H9 (cell line): ENCODE results near the gene PAFAH1B2. TPM values are rescaled to one million over a fixed set of nuclear protein-coding genes. Genes with fewer than 3 reads are reported as not detected.

ENCODE experiments used
- DNase-seq: peaks from one replicate; pipeline ENCODE4 v3.0.0-alpha.2; 2017
- H2AFZ ChIP-seq: one replicate; pipeline ENCODE4 v1.6.1; 2013; ENCODE audit warnings: mild to moderate bottlenecking, low read length, control low read depth, moderate library complexity
- H2AK5ac ChIP-seq: 2 replicates; pipeline ENCODE4 v1.6.1; 2013; ENCODE audit warnings: low read length, control low read depth, mixed read lengths; ENCODE audit not compliant: insufficient read length
- H2BK120ac ChIP-seq: one replicate; pipeline ENCODE4 v1.6.1; 2013; ENCODE audit warnings: low read depth, mild to moderate bottlenecking, low read length, control low read depth, inconsistent platforms; ENCODE audit not compliant: poor library complexity, severe bottlenecking
- H2BK12ac ChIP-seq: 2 replicates; pipeline ENCODE4 v1.6.1; 2013; ENCODE audit warnings: low read length, control low read depth, mixed read lengths, low read depth; ENCODE audit not compliant: insufficient read length
- H2BK15ac ChIP-seq: 2 replicates; pipeline ENCODE4 v1.6.1; 2013; ENCODE audit warnings: low read depth, low read length, control low read depth
- H2BK20ac ChIP-seq: one replicate; pipeline ENCODE4 v1.6.1; 2013; ENCODE audit warnings: low read depth, mild to moderate bottlenecking, low read length, control low read depth, inconsistent platforms; ENCODE audit not compliant: poor library complexity, severe bottlenecking
- H2BK5ac ChIP-seq: 2 replicates; pipeline ENCODE4 v1.6.1; 2013; ENCODE audit warnings: low read length, control low read depth, mixed read lengths; ENCODE audit not compliant: insufficient read length
- H3K14ac ChIP-seq: 2 replicates; pipeline ENCODE4 v1.6.1; 2013; ENCODE audit warnings: low read length, control low read depth; ENCODE audit not compliant: insufficient read depth
- H3K18ac ChIP-seq: 2 replicates; pipeline ENCODE4 v1.6.1; 2013; ENCODE audit warnings: low read depth, mild to moderate bottlenecking, mixed read lengths, low read length, control low read depth; ENCODE audit not compliant: insufficient read length
- H3K23ac ChIP-seq: 2 replicates; pipeline ENCODE4 v1.6.1; 2013; ENCODE audit warnings: low read length, control low read depth, mixed read lengths, low read depth; ENCODE audit not compliant: insufficient read length
- H3K23me2 ChIP-seq: 2 replicates; pipeline ENCODE4 v1.6.1; 2013; ENCODE audit warnings: low read depth, mild to moderate bottlenecking, mixed read lengths, low read length, control low read depth; ENCODE audit not compliant: insufficient read length, poor library complexity, severe bottlenecking
- H3K27ac ChIP-seq: 2 replicates; pipeline ENCODE4 v1.5.1; 2013; ENCODE audit warnings: low read length, control low read depth, mixed read lengths, low read depth; ENCODE audit not compliant: insufficient read length
- H3K27me3 ChIP-seq: 2 replicates; pipeline ENCODE4 v1.6.1; 2013; ENCODE audit warnings: low read length, control low read depth, inconsistent platforms; ENCODE audit not compliant: insufficient read depth
- H3K4ac ChIP-seq: 2 replicates; pipeline ENCODE4 v1.6.1; 2013; ENCODE audit warnings: low read depth, mild to moderate bottlenecking, control low read depth, inconsistent platforms, low read length, moderate library complexity
- H3K4me1 ChIP-seq: 2 replicates; pipeline ENCODE4 v1.6.1; 2013; ENCODE audit warnings: low read length, control low read depth, inconsistent platforms; ENCODE audit not compliant: insufficient read depth
- H3K4me2 ChIP-seq: 2 replicates; pipeline ENCODE4 v1.6.1; 2013; ENCODE audit warnings: low read length, control low read depth, mixed read lengths; ENCODE audit not compliant: insufficient read length, insufficient read depth
- H3K56ac ChIP-seq: 2 replicates; pipeline ENCODE4 v1.6.1; 2013; ENCODE audit warnings: low read depth, mild to moderate bottlenecking, mixed read lengths, low read length, control low read depth; ENCODE audit not compliant: insufficient read length
- H3K79me1 ChIP-seq: 2 replicates; pipeline ENCODE4 v1.6.1; 2013; ENCODE audit warnings: low read depth, mild to moderate bottlenecking, moderate library complexity, low read length, control low read depth, inconsistent platforms; ENCODE audit not compliant: insufficient read depth, poor library complexity, severe bottlenecking
- H3K79me2 ChIP-seq: 2 replicates; pipeline ENCODE4 v1.6.1; 2013; ENCODE audit warnings: low read length, control low read depth, inconsistent platforms; ENCODE audit not compliant: insufficient read depth
- H3K9ac ChIP-seq: 2 replicates; pipeline ENCODE4 v1.6.1; 2013; ENCODE audit warnings: low read length, control low read depth, mixed read lengths; ENCODE audit not compliant: insufficient read length; ENCODE audit errors: extremely low read depth
- H3K9me3 ChIP-seq: one replicate; pipeline ENCODE4 v1.6.1; 2013; ENCODE audit warnings: low read depth, low read length, inconsistent platforms; ENCODE audit not compliant: control insufficient read depth
- H3T11ph ChIP-seq: one replicate; pipeline ENCODE4 v1.6.1; 2013; ENCODE audit warnings: mild to moderate bottlenecking, low read length, control low read depth, inconsistent platforms
- H4K20me1 ChIP-seq: one replicate; pipeline ENCODE4 v1.6.1; 2013; ENCODE audit not compliant: control insufficient read depth, insufficient read length, insufficient read depth
- H4K5ac ChIP-seq: 2 replicates; pipeline ENCODE4 v1.6.1; 2013; ENCODE audit warnings: low read depth, mild to moderate bottlenecking, mixed read lengths, low read length, control low read depth; ENCODE audit not compliant: insufficient read length
- H4K8ac ChIP-seq: replicated peaks from 2 replicates; pipeline ENCODE4 v1.6.1; 2013; ENCODE audit warnings: low read length, control low read depth, mixed read lengths, low read depth; ENCODE audit not compliant: insufficient read length
- H4K91ac ChIP-seq: 2 replicates; pipeline ENCODE4 v1.6.1; 2013; ENCODE audit warnings: low read depth, mild to moderate bottlenecking, moderate library complexity, mixed read lengths, low read length, control low read depth; ENCODE audit not compliant: insufficient read length
- H3K27ac Mint-ChIP-seq, 3 experiments: 2 replicates in 2 of 3; 3 replicates in 1 of 3; pipeline ENCODE4 v1.8.0; 2020 to 2021; ENCODE audit warnings: mixed read lengths in 3 of 3, mild to moderate bottlenecking in 1 of 3, moderate library complexity in 1 of 3
- H3K27me3 Mint-ChIP-seq: 2 replicates; pipeline ENCODE4 v1.8.0; 2021; ENCODE audit warnings: low read depth, mild to moderate bottlenecking, moderate library complexity, mixed read lengths
- H3K36me3 Mint-ChIP-seq, 3 experiments: 2 replicates in 2 of 3; 3 replicates in 1 of 3; pipeline ENCODE4 v1.8.0; 2020 to 2021; ENCODE audit warnings: low read depth in 3 of 3, mixed read lengths in 3 of 3; ENCODE audit not compliant: insufficient read depth in 1 of 3
- H3K4me1 Mint-ChIP-seq, 2 experiments: 2 replicates each; pipeline ENCODE4 v1.8.0; 2020; ENCODE audit warnings: mixed read lengths in 2 of 2
- H3K4me3 Mint-ChIP-seq, 2 experiments: 2 replicates in 1 of 2; 3 replicates in 1 of 2; pipeline ENCODE4 v1.8.0; 2020 to 2021; ENCODE audit warnings: mild to moderate bottlenecking in 2 of 2, mixed read lengths in 2 of 2, moderate library complexity in 1 of 2
- H3K9me3 Mint-ChIP-seq, 2 experiments: 2 replicates in 1 of 2; 3 replicates in 1 of 2; pipeline ENCODE4 v1.8.0; 2020; ENCODE audit warnings: mild to moderate bottlenecking in 2 of 2, mixed read lengths in 2 of 2, moderate library complexity in 1 of 2
- CTCF ChIP-seq: fragments of 200-600 bp; sonication (generic); conservative IDR thresholded peaks from 3 replicates; pipeline ENCODE4 v1.8.0; 2021; ENCODE audit warnings: antibody characterized with exemption, mild to moderate bottlenecking
- WGBS: extraction: QIAGEN DNeasy Blood & Tissue Kit; methylation state at CpG from one replicate; pipeline ENCODE4 v1.1.7; 2013; ENCODE audit warnings: missing lambda C conversion rate, low lambda C conversion rate, mixed read lengths; ENCODE audit not compliant: insufficient read length; ENCODE audit errors: extremely low coverage; 5-methylcytosine and 5-hydroxymethylcytosine counted together
- total RNA-seq: library from RNA; stranded (reverse); gene quantifications from 2 replicates; pipeline ENCODE4 v1.2.1, GENCODE V29; 2021

Gene PAFAH1B2
- total RNA-seq, 1 experiment from 2014 or later = 161 TPM

GRCh38 chr11:117189941-117190544, 46.0 kb downstream of the PAFAH1B2 start:
- no peak for DNase-seq
- H3T11ph ChIP-seq = no peak overlapping the region
- H2BK120ac ChIP-seq = no peak overlapping the region
- no peak overlapping the region for H2AFZ ChIP-seq
- no peak overlapping the region for H3K14ac ChIP-seq
- TF ChIP-seq CTCF = no peak
- no peaks in the 10 kb centered on the region for H3K27me3 ChIP-seq
- no peak overlapping the region for H4K91ac ChIP-seq
- no peaks in the 10 kb centered on the region for H3K27me3 Mint-ChIP-seq
- no peak overlapping the region for H3K4me3 Mint-ChIP-seq
- no peak overlapping the region for H3K23ac ChIP-seq
- no CpG with 5 or more reads among the region's 8 CpGs for WGBS
- no peaks in the 10 kb centered on the region; a peak in 1 of 4 replicates for H3K4me1 Mint-ChIP-seq
- peaks cover 3 to 39% (median 23%) of the 10 kb centered on the region in 3 experiments; a peak in 6 of 7 replicates for H3K36me3 Mint-ChIP-seq
- H3K79me2 ChIP-seq = no peaks in the 10 kb centered on the region
- H2BK20ac ChIP-seq = no peak overlapping the region
- H2BK5ac ChIP-seq = no peak overlapping the region
- no peak overlapping the region for H2BK15ac ChIP-seq
- H3K9me3 ChIP-seq = no peaks in the 10 kb centered on the region
- H3K79me1 ChIP-seq = no peaks in the 10 kb centered on the region
- H4K20me1 ChIP-seq = no peaks in the 10 kb centered on the region
- H3K23me2 ChIP-seq = no peaks in the 10 kb centered on the region
- H3K9me3 Mint-ChIP-seq = no peaks in the 10 kb centered on the region
- H2AK5ac ChIP-seq = no peak overlapping the region
- no peak overlapping the region for H3K27ac ChIP-seq
- H3K27ac Mint-ChIP-seq = no peak overlapping the region
- H3K4me2 ChIP-seq = no peak overlapping the region
- H3K4me1 ChIP-seq = no peaks in the 10 kb centered on the region
- no peak overlapping the region for H4K8ac ChIP-seq
- H3K56ac ChIP-seq = no peak overlapping the region
- no peak overlapping the region for H3K9ac ChIP-seq
- H3K4ac ChIP-seq = no peak overlapping the region
- no peak overlapping the region for H4K5ac ChIP-seq
- no peak overlapping the region for H3K18ac ChIP-seq
- no peak overlapping the region for H2BK12ac ChIP-seq
